SHP77 (cell line): ENCODE results near the gene WASF2.
A peak's percentile ranks its signal among the peaks of the same experiment; 100 is the strongest.
"Not testable (repeated sequence)": the region's sequence is repeated elsewhere in the genome, so short reads cannot be mapped to it uniquely, and the experiment has no call there.

Experiments
- DNase-seq, 2 experiments: peaks; one replicate each; lab custom pipeline; 2025; lab: John Stamatoyannopoulos, UW

The WASF2 gene

GRCh38 chr1:27418326-27419185 is 71.4 kb downstream of the WASF2 start:
- DNase-seq = peak; percentile 61 to 80

DNA sequence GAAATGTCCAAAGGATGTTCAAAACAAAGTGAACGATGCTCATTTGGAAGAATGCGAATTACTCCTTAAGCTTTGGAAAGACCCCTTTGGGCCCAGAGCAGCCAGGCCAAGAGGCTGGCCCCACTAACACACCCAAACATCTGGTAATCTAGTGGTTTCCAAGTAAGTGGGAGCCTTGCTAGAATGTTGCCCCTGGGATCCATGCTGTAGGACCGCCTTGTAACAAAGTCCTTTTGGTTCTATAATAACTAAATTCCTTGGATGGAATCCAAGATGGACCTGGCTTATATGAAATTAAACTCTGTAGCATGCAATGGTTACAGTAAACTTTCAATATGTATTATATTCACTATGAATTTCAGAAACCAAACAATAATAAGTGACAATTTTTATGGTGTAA is 72.3 kb downstream of the WASF2 start:
- no peak for DNase-seq

DNA sequence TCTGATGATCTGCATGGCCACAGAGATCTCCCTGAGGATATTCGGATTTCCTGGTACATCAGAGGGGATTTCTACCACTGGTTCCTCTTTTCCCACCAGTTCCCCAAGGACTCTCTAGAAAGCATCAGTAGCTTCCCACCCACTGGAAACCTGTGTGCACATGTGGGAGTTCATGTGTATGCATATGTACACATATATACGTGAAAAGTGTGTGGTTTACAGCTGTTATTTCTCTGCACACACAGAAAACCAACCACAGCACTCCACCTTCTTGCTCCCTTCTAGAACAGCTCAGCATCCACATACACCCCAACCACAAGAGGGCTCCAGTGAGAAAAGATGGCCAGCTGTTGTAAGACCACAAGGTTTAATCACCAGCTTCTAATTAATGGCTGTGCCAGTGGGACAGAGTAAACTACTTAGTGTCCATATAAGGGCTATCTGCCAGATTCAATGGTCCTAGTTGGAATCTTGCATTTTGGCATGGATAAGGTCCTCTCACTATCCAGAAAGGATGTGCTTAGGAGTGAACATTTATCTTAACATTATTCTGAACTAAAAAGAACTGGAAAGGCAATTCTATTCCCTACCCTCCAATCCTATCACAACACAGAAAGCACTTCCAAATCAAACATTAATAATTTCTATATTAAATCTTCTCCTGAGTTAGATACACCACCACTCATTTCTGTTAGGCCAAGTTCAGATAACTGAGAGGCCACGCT is 73.4 kb downstream of the WASF2 start:
- peak; percentile 16 to 44 for DNase-seq

GRCh38 chr1:27414091-27414490 is 75.9 kb downstream of the WASF2 start:
- DNase-seq = no peak

GRCh38 chr1:27413004-27413403 is 77.0 kb downstream of the WASF2 start:
- DNase-seq = no peak

- DNase-seq = no peak
Observed at GRCh38 chr1:27412502-27412901, 77.5 kb downstream of the WASF2 start.

DNA sequence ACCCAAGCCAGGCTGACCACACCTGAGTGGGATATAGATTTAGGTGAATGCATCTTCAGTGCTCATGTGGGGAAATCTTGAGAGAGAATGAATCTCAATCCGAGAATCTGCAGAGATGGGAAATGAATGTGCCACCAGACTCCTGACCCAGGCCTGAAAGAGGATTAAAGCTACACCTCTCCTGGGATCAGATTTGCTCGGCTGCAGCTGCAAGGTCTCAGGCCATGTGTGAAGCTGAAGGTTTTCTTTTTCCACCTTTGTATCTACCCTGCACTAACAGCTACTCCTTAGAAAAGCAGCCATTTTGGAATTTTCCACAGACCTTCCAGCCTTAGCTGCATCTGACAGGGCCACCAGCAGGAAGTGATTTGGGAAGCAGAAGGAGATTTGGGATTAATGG is 79.3 kb downstream of the WASF2 start:
- no peak for DNase-seq

- DNase-seq = no peak
Observed at GRCh38 chr1:27409669-27410068, 80.3 kb downstream of the WASF2 start.

- no peak for DNase-seq
Observed at GRCh38 chr1:27408151-27408550, 81.8 kb downstream of the WASF2 start.

DNA sequence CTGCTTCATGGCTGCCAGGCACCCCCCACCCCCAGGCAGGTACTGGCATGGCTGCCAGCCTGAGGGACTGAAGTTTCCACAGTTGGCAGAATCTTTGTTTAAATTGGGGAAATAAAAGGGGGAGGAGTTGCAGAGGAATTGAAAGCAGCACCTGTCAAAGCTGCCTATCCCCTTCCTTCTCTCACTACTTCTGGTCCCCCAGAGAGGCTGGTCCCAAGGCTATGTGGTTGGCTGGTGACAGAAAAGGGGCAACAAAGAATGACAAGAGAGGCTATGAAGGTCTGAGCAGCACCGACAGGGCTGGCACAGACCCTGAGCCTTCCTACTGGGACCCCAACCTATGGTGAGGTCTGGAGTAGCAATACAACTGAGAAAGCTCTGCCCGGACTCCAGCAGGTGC is 83.2 kb downstream of the WASF2 start:
- DNase-seq = not testable (repeated sequence)

DNA sequence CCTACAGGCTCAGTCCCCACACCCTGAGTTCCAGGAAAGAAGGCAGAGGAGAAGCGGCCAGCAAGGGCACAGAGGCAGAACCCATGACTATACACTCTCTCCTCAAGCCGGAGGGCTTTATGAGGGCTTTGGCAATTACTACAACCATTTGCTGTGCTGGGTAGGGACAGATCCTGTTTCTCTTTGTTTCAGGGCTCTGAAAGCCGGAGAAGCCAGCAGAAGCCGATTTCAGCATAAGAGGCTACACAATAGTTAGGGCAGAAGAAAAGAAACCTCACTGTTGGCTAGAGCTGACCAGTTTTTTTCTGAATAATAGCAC is 83.6 kb downstream of the WASF2 start:
- no peak for DNase-seq

GRCh38 chr1:27405598-27406361 is 84.2 kb downstream of the WASF2 start:
- DNase-seq = not testable (repeated sequence)

DNA sequence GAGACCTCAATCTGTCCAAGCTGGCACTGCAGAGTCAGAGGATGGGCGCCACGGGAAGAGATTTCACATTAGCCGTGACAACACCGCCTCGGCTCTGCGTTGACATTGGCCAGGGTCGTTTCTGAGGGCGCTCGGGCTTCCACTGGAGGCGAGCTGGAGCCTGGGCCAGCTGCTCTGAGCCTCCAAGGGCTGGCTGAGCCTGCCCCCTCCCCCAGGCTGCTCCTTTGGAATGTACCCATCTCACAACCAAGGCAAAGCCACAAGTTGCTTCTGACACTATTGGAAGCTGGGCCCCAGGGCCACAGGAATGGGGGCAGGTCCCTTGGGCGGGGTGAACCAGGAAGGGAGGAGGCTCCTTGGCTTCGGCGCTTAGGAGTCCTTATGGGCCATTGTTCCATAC is 84.9 kb downstream of the WASF2 start:
- no peak for DNase-seq

DNA sequence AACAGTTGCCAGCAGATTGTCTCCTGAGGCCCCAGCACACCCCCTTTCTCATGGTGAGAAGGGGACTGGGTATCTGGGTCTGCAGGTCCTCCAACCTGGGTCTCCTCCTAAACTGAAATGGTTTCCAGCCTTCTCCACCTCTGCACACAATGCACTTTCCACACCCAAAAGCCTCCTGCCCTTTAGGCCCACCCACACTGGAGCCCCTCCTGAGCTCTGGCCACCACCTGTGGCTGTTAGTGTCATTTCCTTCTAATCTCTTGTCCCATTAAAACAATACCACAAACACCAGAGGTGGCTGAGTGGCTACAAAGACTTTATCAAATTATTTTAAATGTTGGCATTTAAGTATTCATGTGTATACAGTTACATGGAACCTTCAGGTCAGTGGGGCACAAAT is 86.0 kb downstream of the WASF2 start:
- no peak for DNase-seq

- DNase-seq = no peak
Observed at GRCh38 chr1:27403065-27403726, 86.8 kb downstream of the WASF2 start.

GRCh38 chr1:27402349-27402754 is 87.6 kb downstream of the WASF2 start:
- DNase-seq = peak in 1 of 2 experiments; percentile 63

- no peak for DNase-seq
Observed at GRCh38 chr1:27400963-27401341, 89.0 kb downstream of the WASF2 start.

GRCh38 chr1:27400082-27400962 is 89.6 kb downstream of the WASF2 start:
- DNase-seq = no peak

GRCh38 chr1:27399251-27400025 is 90.5 kb downstream of the WASF2 start:
- DNase-seq = no peak

DNA sequence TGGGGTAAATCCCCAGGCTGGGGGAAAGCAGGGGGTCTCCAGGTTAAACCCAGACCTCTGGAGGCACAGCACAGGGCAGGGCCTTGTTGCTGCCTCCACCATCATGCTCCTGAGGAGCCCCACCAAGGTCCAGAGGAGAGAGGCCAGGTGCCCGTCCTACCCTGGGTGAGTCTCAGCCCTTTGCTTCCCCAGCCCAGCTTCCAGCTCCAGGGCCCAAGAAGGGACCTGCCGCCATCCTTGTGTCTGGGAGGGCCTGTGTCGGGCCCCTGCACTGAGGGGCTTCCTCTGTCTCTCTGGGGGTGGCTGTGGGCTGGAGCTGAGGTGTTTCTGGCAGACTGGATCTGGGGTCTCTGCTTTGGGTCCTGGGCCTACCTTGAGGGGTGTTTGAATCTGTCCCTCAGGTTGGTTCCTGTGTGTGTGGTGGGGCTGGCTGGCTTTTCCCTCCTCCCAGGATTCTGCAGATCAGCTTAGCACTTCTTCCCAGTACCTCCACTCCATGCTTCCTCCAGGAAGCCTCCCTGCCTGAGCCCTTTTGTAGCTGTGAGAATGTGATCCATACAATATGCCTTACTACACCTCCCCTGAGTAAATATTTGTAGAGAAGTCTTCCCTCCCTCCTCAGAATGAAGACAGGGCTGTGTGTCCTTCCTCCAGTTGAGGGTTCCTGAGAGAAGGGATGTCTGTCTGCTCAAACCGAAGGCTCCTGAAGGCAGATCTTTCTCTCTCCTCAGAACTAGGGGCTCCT is 91.4 kb downstream of the WASF2 start:
- DNase-seq = no peak
